ENCODE data around the gene CCDC116. TPM values are rescaled to one million over a fixed set of nuclear protein-coding genes. Genes with fewer than 3 reads are reported as not detected.
"Not testable (repeated sequence)": the region's sequence is repeated elsewhere in the genome, so short reads cannot be mapped to it uniquely, and the experiment has no call there.

Gene CCDC116
- total and polyA plus RNA-seq, 2 experiments from 2014 or later = 0.14 TPM; not detected in 1

DNA sequence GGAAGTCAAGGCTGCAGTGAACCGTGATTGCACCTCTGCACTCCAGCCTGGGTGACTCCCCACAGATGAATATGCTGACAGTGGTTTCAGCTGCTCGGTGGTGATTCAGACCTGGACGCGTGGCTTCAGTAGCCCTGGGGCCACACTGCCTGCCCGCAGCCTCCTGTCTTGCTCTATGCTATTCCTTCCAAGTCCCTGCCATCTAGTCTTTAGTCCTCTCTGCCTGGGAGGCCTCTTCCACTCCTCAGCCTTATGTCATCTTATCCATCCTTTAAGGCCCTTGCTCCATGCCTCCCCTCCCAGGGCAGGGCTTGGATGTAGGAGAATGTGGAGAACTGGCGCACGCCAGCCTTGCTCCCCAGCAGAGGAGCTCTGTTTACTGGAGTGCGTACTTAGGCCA, 25.8 kb upstream of the CCDC116 start:
- Histone ChIP-seq H3K4me1 (ENCODE audit: insufficient read depth) (no peaks in the 10 kb centered on the region), H3K36me3 (ENCODE audit: insufficient read depth) (no peaks in the 10 kb centered on the region; the same call in 1 of the 2 replicates), H3K79me2 (replicated peaks; ENCODE audit: insufficient read depth) (peaks cover 97% of the 10 kb centered on the region), H3F3A (replicated peaks; ENCODE audit: low read depth) (no peaks in the 10 kb centered on the region; the same call in 1 of the 2 replicates), H4K20me1 (replicated peaks; ENCODE audit: insufficient read depth) (peaks cover 53% of the 10 kb centered on the region), H3K27me3 (ENCODE audit: insufficient read depth) (no peaks in the 10 kb centered on the region), H2AFZ (no peak overlapping the region), H3K9me2 (ENCODE audit: insufficient read depth) (no peaks in the 10 kb centered on the region), H3K4me3 (no peak overlapping the region), H3K27ac (ENCODE audit: low read depth) (no peak overlapping the region), H3K4me2 (no peak overlapping the region)
- Mint-ChIP-seq H3K4me1 (peaks cover 7% of the 10 kb centered on the region; the same call in 1 of the 3 replicates), H3K4me3 (no peak overlapping the region), H3K9me3 (no peaks in the 10 kb centered on the region; the same call in 2 of the 3 replicates), H3K27ac (no peak overlapping the region; the same call in 1 of the 2 replicates), H3K36me3 (ENCODE audit: low read depth) (peaks cover 34% of the 10 kb centered on the region), H3K27me3 (ENCODE audit: insufficient read depth, low read depth, poor library complexity) (peaks cover 8% of the 10 kb centered on the region)
- DNase-seq (ENCODE audit: low spot score) (no peak), ATAC-seq (no peak)
- no peak for TF ChIP-seq POLR2AphosphoS5 (IDR thresholded peaks at IDR 0.05; ENCODE audit: low read depth)
- TF ChIP-seq, protein P1, sequence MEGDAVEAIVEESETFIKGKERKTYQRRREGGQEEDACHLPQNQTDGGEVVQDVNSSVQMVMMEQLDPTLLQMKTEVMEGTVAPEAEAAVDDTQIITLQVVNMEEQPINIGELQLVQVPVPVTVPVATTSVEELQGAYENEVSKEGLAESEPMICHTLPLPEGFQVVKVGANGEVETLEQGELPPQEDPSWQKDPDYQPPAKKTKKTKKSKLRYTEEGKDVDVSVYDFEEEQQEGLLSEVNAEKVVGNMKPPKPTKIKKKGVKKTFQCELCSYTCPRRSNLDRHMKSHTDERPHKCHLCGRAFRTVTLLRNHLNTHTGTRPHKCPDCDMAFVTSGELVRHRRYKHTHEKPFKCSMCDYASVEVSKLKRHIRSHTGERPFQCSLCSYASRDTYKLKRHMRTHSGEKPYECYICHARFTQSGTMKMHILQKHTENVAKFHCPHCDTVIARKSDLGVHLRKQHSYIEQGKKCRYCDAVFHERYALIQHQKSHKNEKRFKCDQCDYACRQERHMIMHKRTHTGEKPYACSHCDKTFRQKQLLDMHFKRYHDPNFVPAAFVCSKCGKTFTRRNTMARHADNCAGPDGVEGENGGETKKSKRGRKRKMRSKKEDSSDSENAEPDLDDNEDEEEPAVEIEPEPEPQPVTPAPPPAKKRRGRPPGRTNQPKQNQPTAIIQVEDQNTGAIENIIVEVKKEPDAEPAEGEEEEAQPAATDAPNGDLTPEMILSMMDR (conservative IDR thresholded peaks at IDR 0.05; ENCODE audit: low read depth in 2 of 2) = no peak
- no peak for TF ChIP-seq NANOG (IDR thresholded peaks at IDR 0.05; ENCODE audit: borderline replicate concordance)
- TF ChIP-seq, protein P2, sequence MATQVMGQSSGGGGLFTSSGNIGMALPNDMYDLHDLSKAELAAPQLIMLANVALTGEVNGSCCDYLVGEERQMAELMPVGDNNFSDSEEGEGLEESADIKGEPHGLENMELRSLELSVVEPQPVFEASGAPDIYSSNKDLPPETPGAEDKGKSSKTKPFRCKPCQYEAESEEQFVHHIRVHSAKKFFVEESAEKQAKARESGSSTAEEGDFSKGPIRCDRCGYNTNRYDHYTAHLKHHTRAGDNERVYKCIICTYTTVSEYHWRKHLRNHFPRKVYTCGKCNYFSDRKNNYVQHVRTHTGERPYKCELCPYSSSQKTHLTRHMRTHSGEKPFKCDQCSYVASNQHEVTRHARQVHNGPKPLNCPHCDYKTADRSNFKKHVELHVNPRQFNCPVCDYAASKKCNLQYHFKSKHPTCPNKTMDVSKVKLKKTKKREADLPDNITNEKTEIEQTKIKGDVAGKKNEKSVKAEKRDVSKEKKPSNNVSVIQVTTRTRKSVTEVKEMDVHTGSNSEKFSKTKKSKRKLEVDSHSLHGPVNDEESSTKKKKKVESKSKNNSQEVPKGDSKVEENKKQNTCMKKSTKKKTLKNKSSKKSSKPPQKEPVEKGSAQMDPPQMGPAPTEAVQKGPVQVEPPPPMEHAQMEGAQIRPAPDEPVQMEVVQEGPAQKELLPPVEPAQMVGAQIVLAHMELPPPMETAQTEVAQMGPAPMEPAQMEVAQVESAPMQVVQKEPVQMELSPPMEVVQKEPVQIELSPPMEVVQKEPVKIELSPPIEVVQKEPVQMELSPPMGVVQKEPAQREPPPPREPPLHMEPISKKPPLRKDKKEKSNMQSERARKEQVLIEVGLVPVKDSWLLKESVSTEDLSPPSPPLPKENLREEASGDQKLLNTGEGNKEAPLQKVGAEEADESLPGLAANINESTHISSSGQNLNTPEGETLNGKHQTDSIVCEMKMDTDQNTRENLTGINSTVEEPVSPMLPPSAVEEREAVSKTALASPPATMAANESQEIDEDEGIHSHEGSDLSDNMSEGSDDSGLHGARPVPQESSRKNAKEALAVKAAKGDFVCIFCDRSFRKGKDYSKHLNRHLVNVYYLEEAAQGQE (IDR thresholded peaks at IDR 0.05; ENCODE audit: unreplicated experiment) = no peak
- TF ChIP-seq, protein P3, sequence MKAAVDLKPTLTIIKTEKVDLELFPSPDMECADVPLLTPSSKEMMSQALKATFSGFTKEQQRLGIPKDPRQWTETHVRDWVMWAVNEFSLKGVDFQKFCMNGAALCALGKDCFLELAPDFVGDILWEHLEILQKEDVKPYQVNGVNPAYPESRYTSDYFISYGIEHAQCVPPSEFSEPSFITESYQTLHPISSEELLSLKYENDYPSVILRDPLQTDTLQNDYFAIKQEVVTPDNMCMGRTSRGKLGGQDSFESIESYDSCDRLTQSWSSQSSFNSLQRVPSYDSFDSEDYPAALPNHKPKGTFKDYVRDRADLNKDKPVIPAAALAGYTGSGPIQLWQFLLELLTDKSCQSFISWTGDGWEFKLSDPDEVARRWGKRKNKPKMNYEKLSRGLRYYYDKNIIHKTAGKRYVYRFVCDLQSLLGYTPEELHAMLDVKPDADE (IDR thresholded peaks at IDR 0.05) = no peak
- TF ChIP-seq, protein P4, sequence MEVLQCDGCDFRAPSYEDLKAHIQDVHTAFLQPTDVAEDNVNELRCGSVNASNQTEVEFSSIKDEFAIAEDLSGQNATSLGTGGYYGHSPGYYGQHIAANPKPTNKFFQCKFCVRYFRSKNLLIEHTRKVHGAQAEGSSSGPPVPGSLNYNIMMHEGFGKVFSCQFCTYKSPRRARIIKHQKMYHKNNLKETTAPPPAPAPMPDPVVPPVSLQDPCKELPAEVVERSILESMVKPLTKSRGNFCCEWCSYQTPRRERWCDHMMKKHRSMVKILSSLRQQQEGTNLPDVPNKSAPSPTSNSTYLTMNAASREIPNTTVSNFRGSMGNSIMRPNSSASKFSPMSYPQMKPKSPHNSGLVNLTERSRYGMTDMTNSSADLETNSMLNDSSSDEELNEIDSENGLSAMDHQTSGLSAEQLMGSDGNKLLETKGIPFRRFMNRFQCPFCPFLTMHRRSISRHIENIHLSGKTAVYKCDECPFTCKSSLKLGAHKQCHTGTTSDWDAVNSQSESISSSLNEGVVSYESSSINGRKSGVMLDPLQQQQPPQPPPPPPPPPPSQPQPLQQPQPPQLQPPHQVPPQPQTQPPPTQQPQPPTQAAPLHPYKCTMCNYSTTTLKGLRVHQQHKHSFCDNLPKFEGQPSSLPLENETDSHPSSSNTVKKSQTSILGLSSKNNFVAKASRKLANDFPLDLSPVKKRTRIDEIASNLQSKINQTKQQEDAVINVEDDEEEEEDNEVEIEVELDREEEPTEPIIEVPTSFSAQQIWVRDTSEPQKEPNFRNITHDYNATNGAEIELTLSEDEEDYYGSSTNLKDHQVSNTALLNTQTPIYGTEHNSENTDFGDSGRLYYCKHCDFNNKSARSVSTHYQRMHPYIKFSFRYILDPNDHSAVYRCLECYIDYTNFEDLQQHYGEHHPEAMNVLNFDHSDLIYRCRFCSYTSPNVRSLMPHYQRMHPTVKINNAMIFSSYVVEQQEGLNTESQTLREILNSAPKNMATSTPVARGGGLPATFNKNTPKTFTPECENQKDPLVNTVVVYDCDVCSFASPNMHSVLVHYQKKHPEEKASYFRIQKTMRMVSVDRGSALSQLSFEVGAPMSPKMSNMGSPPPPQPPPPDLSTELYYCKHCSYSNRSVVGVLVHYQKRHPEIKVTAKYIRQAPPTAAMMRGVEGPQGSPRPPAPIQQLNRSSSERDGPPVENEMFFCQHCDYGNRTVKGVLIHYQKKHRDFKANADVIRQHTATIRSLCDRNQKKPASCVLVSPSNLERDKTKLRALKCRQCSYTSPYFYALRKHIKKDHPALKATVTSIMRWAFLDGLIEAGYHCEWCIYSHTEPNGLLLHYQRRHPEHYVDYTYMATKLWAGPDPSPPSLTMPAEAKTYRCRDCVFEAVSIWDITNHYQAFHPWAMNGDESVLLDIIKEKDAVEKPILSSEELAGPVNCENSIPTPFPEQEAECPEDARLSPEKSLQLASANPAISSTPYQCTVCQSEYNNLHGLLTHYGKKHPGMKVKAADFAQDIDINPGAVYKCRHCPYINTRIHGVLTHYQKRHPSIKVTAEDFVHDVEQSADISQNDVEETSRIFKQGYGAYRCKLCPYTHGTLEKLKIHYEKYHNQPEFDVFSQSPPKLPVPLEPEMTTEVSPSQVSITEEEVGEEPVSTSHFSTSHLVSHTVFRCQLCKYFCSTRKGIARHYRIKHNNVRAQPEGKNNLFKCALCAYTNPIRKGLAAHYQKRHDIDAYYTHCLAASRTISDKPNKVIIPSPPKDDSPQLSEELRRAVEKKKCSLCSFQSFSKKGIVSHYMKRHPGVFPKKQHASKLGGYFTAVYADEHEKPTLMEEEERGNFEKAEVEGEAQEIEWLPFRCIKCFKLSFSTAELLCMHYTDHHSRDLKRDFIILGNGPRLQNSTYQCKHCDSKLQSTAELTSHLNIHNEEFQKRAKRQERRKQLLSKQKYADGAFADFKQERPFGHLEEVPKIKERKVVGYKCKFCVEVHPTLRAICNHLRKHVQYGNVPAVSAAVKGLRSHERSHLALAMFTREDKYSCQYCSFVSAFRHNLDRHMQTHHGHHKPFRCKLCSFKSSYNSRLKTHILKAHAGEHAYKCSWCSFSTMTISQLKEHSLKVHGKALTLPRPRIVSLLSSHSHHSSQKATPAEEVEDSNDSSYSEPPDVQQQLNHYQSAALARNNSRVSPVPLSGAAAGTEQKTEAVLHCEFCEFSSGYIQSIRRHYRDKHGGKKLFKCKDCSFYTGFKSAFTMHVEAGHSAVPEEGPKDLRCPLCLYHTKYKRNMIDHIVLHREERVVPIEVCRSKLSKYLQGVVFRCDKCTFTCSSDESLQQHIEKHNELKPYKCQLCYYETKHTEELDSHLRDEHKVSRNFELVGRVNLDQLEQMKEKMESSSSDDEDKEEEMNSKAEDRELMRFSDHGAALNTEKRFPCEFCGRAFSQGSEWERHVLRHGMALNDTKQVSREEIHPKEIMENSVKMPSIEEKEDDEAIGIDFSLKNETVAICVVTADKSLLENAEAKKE (CRISPR knock-in tag; IDR thresholded peaks at IDR 0.05) = no peak
- TF ChIP-seq CREB1 (CRISPR knock-in tag; IDR thresholded peaks at IDR 0.05; ENCODE audit: low read depth) = no peak

DNA sequence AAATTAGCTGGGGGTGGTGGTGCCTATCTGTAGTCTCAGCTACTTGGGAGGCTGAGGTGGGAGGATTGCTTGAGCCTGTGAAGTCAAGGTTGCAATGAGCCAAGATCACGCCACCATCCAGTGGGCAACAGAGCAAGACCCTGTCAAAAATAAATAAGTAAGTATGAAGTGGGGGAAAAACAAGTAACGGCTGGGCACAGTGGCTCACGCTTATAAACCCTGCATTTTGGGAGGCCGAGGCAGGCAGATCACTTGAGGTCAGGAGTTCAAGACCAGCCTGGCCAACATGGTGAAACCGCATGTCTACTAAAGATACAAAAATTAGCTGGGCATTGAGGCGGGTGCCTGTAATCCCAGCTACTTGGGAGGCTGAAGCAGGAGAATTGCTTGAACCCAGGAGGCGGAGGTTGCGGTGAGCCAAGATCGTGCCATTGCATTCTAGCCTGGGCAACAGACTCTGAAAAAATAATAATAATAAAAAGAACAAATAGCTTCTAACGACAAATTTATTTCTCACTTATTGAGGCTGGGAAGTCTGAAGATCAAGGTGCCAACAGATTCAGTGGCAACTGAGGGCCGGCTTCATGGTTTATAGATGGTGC, 22.9 kb upstream of the CCDC116 start:
- not testable (repeated sequence) for H3K4me3 ChIP-seq; H3F3A ChIP-seq (replicated peaks; ENCODE audit: low read depth); H3K4me1 Mint-ChIP-seq; H3K36me3 ChIP-seq (ENCODE audit: insufficient read depth); H3K4me2 ChIP-seq; H3K4me1 ChIP-seq (ENCODE audit: insufficient read depth); DNase-seq (ENCODE audit: low spot score); H3K27ac ChIP-seq (ENCODE audit: low read depth); H3K27ac Mint-ChIP-seq; H3K27me3 ChIP-seq (ENCODE audit: insufficient read depth); ATAC-seq; H3K4me3 Mint-ChIP-seq; H3K27me3 Mint-ChIP-seq (ENCODE audit: insufficient read depth, low read depth, poor library complexity); H3K9me3 Mint-ChIP-seq; H2AFZ ChIP-seq; H3K9me2 ChIP-seq (ENCODE audit: insufficient read depth)
- Histone ChIP-seq H4K20me1 (replicated peaks; ENCODE audit: insufficient read depth) (peaks cover 61% of the 10 kb centered on the region), H3K79me2 (replicated peaks; ENCODE audit: insufficient read depth) (peaks cover 94% of the 10 kb centered on the region)
- peaks cover 54% of the 10 kb centered on the region for H3K36me3 Mint-ChIP-seq (ENCODE audit: low read depth)

Data from GM23338 (cell line).